A549 treated with AZD9567 at 1 μM for 4 hours (cell line): Measurements from ENCODE around the gene S100PBP. TPM values are rescaled to one million over a fixed set of nuclear protein-coding genes. Genes with fewer than 3 reads are reported as not detected.

ENCODE experiments used
- total RNA-seq: library from RNA; stranded (reverse); fragments of 200-300 nt; extraction: Qiagen RNA extraction; gene quantifications from 5 replicates; pipeline ENCODE4 v1.2.3, GENCODE V29; 2022; ENCODE audit not compliant: insufficient read depth

Gene S100PBP
- total RNA-seq: 13.6 to 16.3 TPM (median 14.9 TPM) in 5 replicates

DNA sequence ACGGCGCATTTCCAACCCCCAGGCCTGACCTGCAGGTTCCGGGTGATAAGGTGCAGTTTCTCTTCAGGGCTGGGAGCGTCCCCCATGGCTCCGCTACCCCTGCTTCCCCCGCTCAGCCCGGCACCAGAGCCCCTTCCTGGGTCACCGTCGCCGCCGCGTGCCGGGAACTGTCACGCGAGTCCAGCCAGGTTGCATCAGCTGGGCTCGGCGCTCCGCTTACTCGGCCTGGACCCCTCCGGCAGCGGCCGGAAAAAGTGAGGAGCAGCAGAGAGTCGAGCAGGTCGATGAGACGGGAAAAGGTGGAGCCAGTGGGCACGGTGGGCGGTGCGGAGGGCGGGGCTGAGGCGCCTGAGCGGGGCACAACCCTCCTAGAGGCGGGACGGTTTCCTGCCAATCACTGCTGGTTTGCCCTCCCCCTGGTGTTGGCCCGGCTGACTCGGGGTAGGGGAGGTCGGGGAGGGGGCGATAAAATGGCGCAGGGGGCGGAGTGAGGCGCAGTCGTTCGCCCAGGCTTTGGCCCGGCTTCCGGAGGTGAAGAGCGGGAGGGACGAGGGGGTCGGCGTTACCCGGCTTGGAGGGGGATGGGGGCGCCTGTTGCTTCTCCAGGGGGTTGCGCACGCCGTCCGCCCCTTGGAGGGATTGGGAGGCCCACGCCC lies at the start of gene S100PBP, which contains the start of gene YARS1:
Gene S100PBP (plus strand): TSS at position 495 of the 656 bp plus-strand sequence. CDS start 8,447 bp downstream, outside the sequence.
Gene YARS1 (minus strand): TSS at position 200 of the 656 bp plus-strand sequence. CDS start 114 bp downstream, at position 86.

DNA sequence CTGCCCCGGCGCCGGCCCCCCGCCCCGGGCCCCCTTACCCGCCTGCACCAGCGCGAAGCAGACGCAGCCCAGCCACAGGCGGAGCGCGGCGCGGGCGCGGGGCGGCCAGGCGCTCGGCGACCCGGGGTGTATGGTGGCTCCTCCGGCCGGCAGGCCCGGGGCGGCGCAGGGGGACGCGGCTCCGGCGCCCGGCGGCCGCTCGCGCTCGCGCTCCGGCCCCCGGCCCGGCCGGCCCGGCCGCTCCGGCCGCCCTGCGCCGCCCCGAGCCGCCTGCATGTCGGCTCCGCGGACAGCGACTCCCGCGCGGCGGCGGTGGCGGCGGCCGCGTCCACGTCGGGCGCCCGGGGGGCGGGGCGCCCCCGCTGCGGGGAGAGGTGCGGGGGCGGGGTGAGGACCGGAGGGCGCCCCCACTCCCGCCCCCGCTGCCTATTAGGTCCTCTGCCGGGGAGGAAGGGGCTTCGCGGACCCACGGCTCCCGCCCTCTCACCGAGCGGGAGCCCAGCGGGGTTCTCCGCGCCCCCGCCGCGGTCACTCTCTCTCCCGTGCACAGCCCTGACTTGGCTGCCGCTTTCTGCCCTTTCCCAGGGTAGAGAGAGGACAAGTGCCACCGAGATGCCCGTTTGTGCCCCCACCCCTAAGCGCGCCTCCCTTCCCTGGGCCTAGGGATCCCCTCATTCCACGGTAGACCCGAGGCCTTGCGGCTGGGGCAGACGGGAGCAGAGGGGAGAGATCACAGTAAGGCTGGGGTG lies 53.3 kb downstream of the S100PBP start, which contains the start of gene FNDC5:
Gene FNDC5 (minus strand): TSS at position 298 of the 749 bp plus-strand sequence.

DNA sequence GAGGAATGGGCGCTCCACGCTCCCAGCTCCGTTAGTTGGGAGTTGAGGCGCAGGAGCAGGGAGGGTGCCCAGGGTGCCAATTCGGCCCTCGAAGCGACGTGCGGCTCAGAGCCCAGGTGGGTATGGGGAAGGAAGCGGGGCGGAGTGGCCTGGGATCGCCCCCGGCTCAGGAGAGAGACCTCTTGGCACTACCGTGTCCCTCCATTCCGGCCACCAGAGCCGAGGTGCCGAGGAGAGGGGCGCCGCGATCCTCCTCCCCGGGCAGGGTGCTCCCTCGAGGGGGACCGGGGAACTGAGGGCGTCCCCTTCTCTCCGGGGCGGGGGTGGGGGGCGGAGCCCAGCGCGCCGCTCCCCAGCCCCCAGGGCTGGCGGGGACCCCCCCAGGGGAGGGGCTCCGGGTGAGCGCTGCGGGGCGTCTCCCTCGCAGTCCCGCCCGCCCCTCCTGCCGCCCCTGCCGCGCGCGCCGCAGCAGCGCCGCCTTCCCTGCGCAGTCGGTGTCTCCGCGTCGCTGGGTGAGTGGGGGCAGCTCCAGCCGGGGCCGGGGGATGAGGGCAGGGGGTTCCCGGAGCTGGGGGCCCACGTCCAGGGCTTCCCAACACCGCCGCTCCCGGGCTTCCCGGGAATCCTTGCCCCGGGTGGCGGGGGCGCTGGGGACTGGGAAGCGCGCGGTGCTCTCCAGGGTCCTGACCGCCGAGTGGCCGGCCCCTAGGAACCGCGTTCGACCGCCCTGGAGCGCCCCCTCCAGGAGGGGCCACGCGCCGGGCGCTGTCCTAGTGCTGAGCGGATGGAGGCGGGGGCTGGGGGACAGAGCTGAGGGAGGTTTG lies 68.8 kb downstream of the S100PBP start, which contains the start of gene HPCA:
Gene HPCA (plus strand): TSS at position 488 of the 824 bp plus-strand sequence. CDS start 2,408 bp downstream, outside the sequence.

DNA sequence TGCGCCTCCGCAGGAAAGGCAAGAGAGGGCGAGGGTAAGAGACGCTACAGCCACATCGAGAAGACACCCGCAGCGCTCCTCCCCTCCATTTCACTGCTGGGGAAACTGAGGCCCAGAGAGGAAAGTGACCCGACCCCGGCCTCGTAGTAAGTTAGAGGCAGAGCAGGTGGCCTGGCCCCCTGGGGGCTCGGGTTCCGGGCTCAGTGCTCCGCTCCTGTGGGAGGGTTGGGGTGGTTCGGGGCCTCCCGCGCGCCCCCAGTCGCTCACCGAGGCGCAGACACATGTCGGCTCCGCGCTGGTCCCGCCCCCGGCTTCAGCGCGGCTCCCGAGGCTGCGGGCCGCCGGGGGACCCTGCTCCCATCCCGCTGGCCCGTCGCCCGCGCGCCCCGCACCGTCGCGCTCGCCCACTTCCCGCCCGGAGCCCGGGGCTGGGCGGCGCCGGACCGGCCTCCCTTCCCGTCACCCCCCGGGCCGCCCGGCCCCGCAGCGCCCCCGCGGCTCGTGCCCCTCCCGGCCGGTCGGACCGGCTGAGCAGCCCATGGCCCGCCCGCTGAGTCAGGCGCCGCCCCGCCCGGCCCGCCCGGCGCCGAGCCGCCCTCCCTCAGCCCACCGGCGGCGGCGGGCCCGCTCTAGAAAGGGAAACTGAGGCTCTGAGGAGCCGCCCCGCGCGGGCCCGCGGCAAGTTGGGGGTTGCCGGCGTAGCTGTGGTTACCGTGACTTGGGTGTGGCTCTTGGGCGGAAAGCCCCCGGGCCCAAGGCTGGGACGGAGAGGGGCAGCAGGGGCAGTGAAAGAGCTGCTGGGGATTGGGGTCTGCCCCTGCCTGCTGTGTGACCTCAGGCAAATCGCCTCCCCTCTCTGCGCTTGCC lies 83.7 kb downstream of the S100PBP start, which contains the start of gene TMEM54:
Gene TMEM54 (minus strand): TSS at position 434 of the 867 bp plus-strand sequence. CDS start 151 bp downstream, at position 283.

Other genes starting within 250 kb of the S100PBP start
- gene ZBTB8OS, start 167.1 kb upstream of the S100PBP start, total RNA-seq: 34.6 to 70.5 TPM (median 39.6 TPM) in 5 replicates
- gene RBBP4, start 166.4 kb upstream of the S100PBP start, total RNA-seq: 67.8 to 113 TPM (median 71.0 TPM) in 5 replicates
- gene SYNC, start 114.9 kb upstream of the S100PBP start, total RNA-seq: 9.1 to 13.2 TPM (median 10.7 TPM) in 5 replicates
- 60.4 to 71.6 TPM (median 67.8 TPM) in 5 replicates for gene YARS1, start 295 bp upstream of the S100PBP start, total RNA-seq
- 0.23 to 0.45 TPM (median 0.28 TPM) in 4 of 5 replicates, not detected in the other for gene FNDC5, start 53.3 kb downstream of the S100PBP start, total RNA-seq
- gene HPCA, start 68.8 kb downstream of the S100PBP start, total RNA-seq: 0.23 to 0.72 TPM (median 0.44 TPM) in 4 of 5 replicates, not detected in the other
- 39.4 to 44.1 TPM (median 42.1 TPM) in 5 replicates for gene TMEM54, start 83.7 kb downstream of the S100PBP start, total RNA-seq
- 19.2 to 21.2 TPM (median 20.4 TPM) in 5 replicates for gene RNF19B, start 147.2 kb downstream of the S100PBP start, total RNA-seq
- 141 to 157 TPM (median 151 TPM) in 5 replicates for gene AK2, start 219.2 kb downstream of the S100PBP start, total RNA-seq